MM.1S (cell line): ENCODE data around the gene PTCRA.
A peak's percentile ranks its signal among the peaks of the same experiment; 100 is the strongest.
"Not testable (repeated sequence)": the region's sequence is repeated elsewhere in the genome, so short reads cannot be mapped to it uniquely, and the experiment has no call there.

Experiments
- DNase-seq: peaks from one replicate; pipeline ENCODE4 v3.0.0-alpha.2; 2015
- H2AFZ ChIP-seq: fragments of 300-600 bp; sonication (generic); 2 replicates; pipeline ENCODE4 v1.6.0; 2016; ENCODE audit warnings: antibody characterized with exemption, low read length
- H3F3A ChIP-seq: fragments of 300-600 bp; sonication (generic); 2 replicates; pipeline ENCODE4 v1.6.1; 2016; ENCODE audit warnings: mild to moderate bottlenecking, antibody characterized with exemption, low read length, moderate library complexity, mixed read lengths; ENCODE audit not compliant: insufficient read depth
- H3K27ac ChIP-seq: fragments of 300-600 bp; sonication (generic); 2 replicates; pipeline ENCODE4 v1.5.1; 2016; ENCODE audit warnings: mild to moderate bottlenecking, low read length
- H3K27me3 ChIP-seq: fragments of 300-600 bp; sonication (generic); replicated peaks from 2 replicates; pipeline ENCODE4 v1.6.0; 2016; ENCODE audit warnings: low read length; ENCODE audit not compliant: insufficient read depth
- H3K36me3 ChIP-seq: fragments of 300-600 bp; sonication (generic); replicated peaks from 2 replicates; pipeline ENCODE4 v1.6.1; 2016; ENCODE audit warnings: mild to moderate bottlenecking, low read length, mixed read lengths; ENCODE audit not compliant: insufficient read depth
- H3K4me1 ChIP-seq: fragments of 300-600 bp; sonication (generic); 2 replicates; pipeline ENCODE4 v1.6.1; 2016; ENCODE audit warnings: low read length, mixed read lengths
- H3K4me2 ChIP-seq: fragments of 300-600 bp; sonication (generic); 2 replicates; pipeline ENCODE4 v1.6.0; 2016; ENCODE audit warnings: low read depth, low read length
- H3K4me3 ChIP-seq: fragments of 300-600 bp; sonication (generic); 2 replicates; pipeline ENCODE4 v1.5.1; 2016; ENCODE audit warnings: low read length, mixed read lengths
- H3K79me2 ChIP-seq: fragments of 300-600 bp; sonication (generic); 2 replicates; pipeline ENCODE4 v1.6.1; 2016; ENCODE audit warnings: mixed run types, low read length, mixed read lengths
- H3K9ac ChIP-seq: fragments of 300-600 bp; sonication (generic); 2 replicates; pipeline ENCODE4 v1.6.1; 2016; ENCODE audit warnings: low read length, mixed read lengths
- H3K9me2 ChIP-seq: fragments of 300-600 bp; sonication (generic); replicated peaks from 2 replicates; pipeline ENCODE4 v1.6.1; 2016; ENCODE audit warnings: mild to moderate bottlenecking, low read length, mixed read lengths; ENCODE audit not compliant: insufficient read depth
- H3K9me3 ChIP-seq: fragments of 300-600 bp; sonication (generic); replicated peaks from 2 replicates; pipeline ENCODE4 v1.6.1; 2016; ENCODE audit warnings: mild to moderate bottlenecking, low read length, mixed read lengths; ENCODE audit not compliant: insufficient read depth
- H4K20me1 ChIP-seq: fragments of 300-600 bp; sonication (generic); 2 replicates; pipeline ENCODE4 v1.6.1; 2016; ENCODE audit warnings: mild to moderate bottlenecking, low read length, moderate library complexity, mixed read lengths; ENCODE audit not compliant: insufficient read depth
- EZH2 ChIP-seq: fragments of 300-600 bp; sonication (generic); optimal IDR thresholded peaks from 2 replicates; pipeline ENCODE3; 2017; ENCODE audit warnings: low read depth, mild to moderate bottlenecking, antibody characterized with exemption, low read length, mixed read lengths
- EZH2phosphoT487 ChIP-seq: fragments of 300-600 bp; sonication (generic); IDR thresholded peaks from 2 replicates; pipeline ENCODE4 v1.6.1; 2018; ENCODE audit warnings: antibody characterized with exemption, low read length
- TF ChIP-seq, protein P1 (sequence below): fragments of 300-600 bp; sonication (generic); IDR thresholded peaks from 2 replicates; pipeline ENCODE4 v1.5.1; 2016; ENCODE audit warnings: antibody characterized with exemption, low read length, mixed read lengths

PTCRA gene

DNA sequence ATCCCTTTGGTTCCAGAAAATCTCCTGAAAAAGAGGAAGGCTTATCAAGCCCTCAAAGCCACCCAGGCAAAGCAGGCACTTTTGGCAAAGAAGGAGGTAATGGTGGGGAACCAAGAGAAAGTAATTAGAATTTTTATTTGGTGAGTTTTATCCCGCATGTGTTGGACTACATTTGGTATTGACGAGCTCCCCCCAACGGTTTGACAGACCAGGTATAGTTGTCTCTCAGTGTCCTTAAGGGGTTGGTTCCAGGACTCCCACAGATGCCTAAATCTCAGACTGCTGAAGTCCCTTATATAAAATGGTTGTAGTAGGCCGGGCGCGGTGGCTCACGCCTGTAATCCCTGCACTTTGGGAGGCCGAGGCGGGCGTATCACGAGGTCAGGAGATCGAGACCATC, 35.0 kb upstream of the PTCRA start:
- peak overlapping the region; percentile 88 for H3K4me3 ChIP-seq
- peaks cover 57% of the 10 kb centered on the region for H3K79me2 ChIP-seq
- H3K4me1 ChIP-seq, H3K9me3 ChIP-seq, DNase-seq, H3K27ac ChIP-seq, H4K20me1 ChIP-seq, H2AFZ ChIP-seq, H3K27me3 ChIP-seq, H3K9me2 ChIP-seq: not testable (repeated sequence)
- peak overlapping the region; percentile 98; the same call in 1 of the 2 replicates for H3K9ac ChIP-seq
- TF ChIP-seq, protein P1, sequence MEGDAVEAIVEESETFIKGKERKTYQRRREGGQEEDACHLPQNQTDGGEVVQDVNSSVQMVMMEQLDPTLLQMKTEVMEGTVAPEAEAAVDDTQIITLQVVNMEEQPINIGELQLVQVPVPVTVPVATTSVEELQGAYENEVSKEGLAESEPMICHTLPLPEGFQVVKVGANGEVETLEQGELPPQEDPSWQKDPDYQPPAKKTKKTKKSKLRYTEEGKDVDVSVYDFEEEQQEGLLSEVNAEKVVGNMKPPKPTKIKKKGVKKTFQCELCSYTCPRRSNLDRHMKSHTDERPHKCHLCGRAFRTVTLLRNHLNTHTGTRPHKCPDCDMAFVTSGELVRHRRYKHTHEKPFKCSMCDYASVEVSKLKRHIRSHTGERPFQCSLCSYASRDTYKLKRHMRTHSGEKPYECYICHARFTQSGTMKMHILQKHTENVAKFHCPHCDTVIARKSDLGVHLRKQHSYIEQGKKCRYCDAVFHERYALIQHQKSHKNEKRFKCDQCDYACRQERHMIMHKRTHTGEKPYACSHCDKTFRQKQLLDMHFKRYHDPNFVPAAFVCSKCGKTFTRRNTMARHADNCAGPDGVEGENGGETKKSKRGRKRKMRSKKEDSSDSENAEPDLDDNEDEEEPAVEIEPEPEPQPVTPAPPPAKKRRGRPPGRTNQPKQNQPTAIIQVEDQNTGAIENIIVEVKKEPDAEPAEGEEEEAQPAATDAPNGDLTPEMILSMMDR, result 0 out of 2 replicates have a peak, but pooled peaks have one; percentile 2
- H3K4me2 ChIP-seq, result peak overlapping the region; percentile 76; the same call in 1 of the 2 replicates
- H3F3A ChIP-seq, result peaks cover 13% of the 10 kb centered on the region
- H3K36me3 ChIP-seq, result peaks cover 16% of the 10 kb centered on the region

DNA sequence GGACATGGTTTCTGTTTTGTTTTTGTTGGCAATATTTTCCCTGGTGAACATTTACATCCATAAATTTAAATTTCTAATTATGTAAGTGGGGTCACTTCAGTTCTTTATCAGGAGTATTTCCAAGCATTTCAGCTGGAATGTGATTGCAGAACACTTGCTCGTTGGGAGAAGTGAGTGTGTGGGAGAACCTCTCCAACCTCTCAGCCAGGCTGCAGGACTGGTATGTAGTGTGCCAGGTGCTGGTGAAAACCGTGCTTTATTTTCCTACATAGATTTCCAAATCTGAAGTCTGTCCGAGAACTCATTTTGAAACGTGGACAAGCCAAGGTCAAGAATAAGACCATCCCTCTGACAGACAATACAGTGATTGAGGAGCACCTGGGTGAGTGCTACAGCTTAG, 30.2 kb upstream of the PTCRA start:
- no peak for DNase-seq
- H3K4me1 ChIP-seq, result no peaks in the 10 kb centered on the region
- H3K27me3 ChIP-seq, result no peaks in the 10 kb centered on the region
- TF ChIP-seq EZH2phosphoT487, result no peak
- TF ChIP-seq EZH2, result no peak
- TF ChIP-seq, protein P1, result no peak
- peaks cover 18% of the 10 kb centered on the region for H3F3A ChIP-seq
- H2AFZ ChIP-seq, result no peak overlapping the region
- H4K20me1 ChIP-seq, result 0 out of 2 replicates have a peak, but pooled peaks cover 4% of the 10 kb centered on the region
- no peak overlapping the region for H3K27ac ChIP-seq
- H3K79me2 ChIP-seq, result peaks cover 49% of the 10 kb centered on the region
- no peak overlapping the region for H3K9ac ChIP-seq
- no peak overlapping the region for H3K4me3 ChIP-seq
- no peaks in the 10 kb centered on the region for H3K9me3 ChIP-seq
- H3K36me3 ChIP-seq, result peaks cover 16% of the 10 kb centered on the region
- H3K4me2 ChIP-seq, result no peak overlapping the region
- no peaks in the 10 kb centered on the region for H3K9me2 ChIP-seq

DNA sequence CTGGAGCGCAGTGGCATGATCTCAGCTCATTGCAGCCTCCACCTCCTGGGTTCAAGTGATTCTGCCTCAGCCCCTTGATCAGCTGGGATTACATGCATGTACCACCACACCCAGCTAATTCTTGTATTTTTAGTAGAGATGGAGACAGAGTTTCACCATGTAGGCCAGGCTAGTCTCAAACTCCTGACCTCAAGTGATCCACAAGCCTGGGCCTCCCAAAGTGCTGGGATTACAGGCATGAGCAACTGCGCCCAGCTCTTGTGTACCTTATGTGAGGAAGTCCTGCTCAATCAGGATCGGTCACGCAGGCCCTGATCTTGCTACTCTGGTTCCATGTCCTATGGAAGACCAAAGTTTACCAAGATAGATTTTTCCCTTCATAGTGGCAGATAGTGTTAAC, 27.7 kb upstream of the PTCRA start:
- H3K4me3 ChIP-seq, H4K20me1 ChIP-seq, H3K27me3 ChIP-seq, H3K9me2 ChIP-seq, H3K27ac ChIP-seq, H3K4me1 ChIP-seq, DNase-seq, H2AFZ ChIP-seq, H3K9ac ChIP-seq, H3K4me2 ChIP-seq, H3K9me3 ChIP-seq: not testable (repeated sequence)
- Histone ChIP-seq H3K79me2 (peaks cover 24% of the 10 kb centered on the region), H3K36me3 (peaks cover 16% of the 10 kb centered on the region), H3F3A (peaks cover 21% of the 10 kb centered on the region)

DNA sequence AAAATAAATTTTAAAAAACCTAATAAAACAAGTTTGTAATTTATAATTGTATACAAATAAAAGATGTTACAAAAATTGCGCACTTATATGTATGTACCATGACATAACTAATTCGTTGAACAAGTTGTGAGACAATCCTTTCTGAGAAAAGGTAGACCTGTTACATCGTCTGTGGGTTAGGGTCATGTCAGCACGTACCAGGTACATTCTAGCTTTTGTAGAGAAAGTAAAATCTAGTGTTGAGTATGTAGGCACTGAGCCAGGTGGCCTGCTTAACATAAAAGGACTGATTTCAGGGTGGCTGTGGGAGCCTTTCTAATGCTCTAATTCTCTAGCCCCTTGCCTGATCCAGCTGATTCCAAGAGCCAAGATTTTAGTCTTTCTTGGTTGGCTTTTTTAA, 26.0 kb upstream of the PTCRA start:
- Histone ChIP-seq H3K4me1 (0 out of 2 replicates have a peak, but pooled peaks cover 3% of the 10 kb centered on the region), H3K4me3 (peak overlapping the region; percentile 80), H3K9me3 (no peaks in the 10 kb centered on the region), H2AFZ (no peak overlapping the region), H3K27ac (peak overlapping the region; percentile 79; the same call in 1 of the 2 replicates), H3K36me3 (peaks cover 3% of the 10 kb centered on the region; the same call in 1 of the 2 replicates), H3K79me2 (peaks cover 8% of the 10 kb centered on the region), H3K9me2 (no peaks in the 10 kb centered on the region), H3F3A (peaks cover 16% of the 10 kb centered on the region), H3K4me2 (peak overlapping the region; percentile 85), H3K27me3 (no peaks in the 10 kb centered on the region), H3K9ac (peak overlapping the region; percentile 76), H4K20me1 (no peaks in the 10 kb centered on the region)
- DNase-seq, result peak; percentile 33
- TF ChIP-seq, protein P1, result no peak
- TF ChIP-seq EZH2phosphoT487 (no peak), EZH2 (no peak)
